ENCODE measurements around the gene CMC2.

- TF ChIP-seq RAD21 (conservative IDR thresholded peaks at IDR 0.05): no peak
- TF ChIP-seq CTCF (IDR thresholded peaks at IDR 0.05; ENCODE audit: poor library complexity, severe bottlenecking): no peak
- no peak for TF ChIP-seq REST (IDR thresholded peaks at IDR 0.05; ENCODE audit: borderline replicate concordance)
- no peak for TF ChIP-seq TAF1 (IDR thresholded peaks at IDR 0.05; ENCODE audit: low read depth)
- TF ChIP-seq POLR2AphosphoS5 (IDR thresholded peaks at IDR 0.05): no peak
- TF ChIP-seq EZH2 (IDR thresholded peaks at IDR 0.05; ENCODE audit: borderline replicate concordance, insufficient read depth, low read length, poor library complexity, severe bottlenecking): no peak
Observed at GRCh38 chr16:80969114-80969484, 37.6 kb downstream of the CMC2 start.
